Stimulated activated CD4-positive, alpha-beta T cell treated with anti-CD3 and anti-CD28 coated beads, Interleukin-1b, Interleukin-23, amount 100 ng/mL, for 4 hours (primary cell): ENCODE results near the gene SH3GL2.

ENCODE experiments used
- DNase-seq, 2 donors: peaks; one replicate each; pipeline ENCODE4 v3.0.0-alpha.2; 2020; ENCODE audit warnings: low read depth in 2 of 2

The SH3GL2 gene

GRCh38 chr9:17611342-17611741, 32.5 kb downstream of the SH3GL2 start:
- DNase-seq: no peak

GRCh38 chr9:17611917-17612316, 33.1 kb downstream of the SH3GL2 start:
- DNase-seq: no peak

GRCh38 chr9:17613758-17614157, 34.9 kb downstream of the SH3GL2 start:
- no peak for DNase-seq

- no peak for DNase-seq
Observed at GRCh38 chr9:17614250-17614649, 35.4 kb downstream of the SH3GL2 start.

- no peak for DNase-seq
Observed at GRCh38 chr9:17614903-17615302, 36.0 kb downstream of the SH3GL2 start.

GRCh38 chr9:17622141-17622540, 43.3 kb downstream of the SH3GL2 start:
- no peak for DNase-seq

- no peak for DNase-seq
Observed at GRCh38 chr9:17622749-17623148, 43.9 kb downstream of the SH3GL2 start.

GRCh38 chr9:17623965-17624364, 45.1 kb downstream of the SH3GL2 start:
- DNase-seq: no peak

- DNase-seq: no peak
Observed at GRCh38 chr9:17624571-17624970, 45.7 kb downstream of the SH3GL2 start.

GRCh38 chr9:17625644-17626388, 47.0 kb downstream of the SH3GL2 start:
- DNase-seq: no peak

GRCh38 chr9:17627641-17628040, 48.8 kb downstream of the SH3GL2 start:
- no peak for DNase-seq

- no peak for DNase-seq
Observed at GRCh38 chr9:17628624-17629023, 49.8 kb downstream of the SH3GL2 start.

- no peak for DNase-seq
Observed at GRCh38 chr9:17630531-17630949, 51.7 kb downstream of the SH3GL2 start.

GRCh38 chr9:17631396-17631795, 52.5 kb downstream of the SH3GL2 start:
- DNase-seq: no peak

GRCh38 chr9:17632994-17633393, 54.1 kb downstream of the SH3GL2 start:
- no peak for DNase-seq

GRCh38 chr9:17635115-17635890, 56.4 kb downstream of the SH3GL2 start:
- no peak for DNase-seq

- no peak for DNase-seq
Observed at GRCh38 chr9:17636349-17636748, 57.5 kb downstream of the SH3GL2 start.

GRCh38 chr9:17636821-17637220, 58.0 kb downstream of the SH3GL2 start:
- DNase-seq: no peak

GRCh38 chr9:17637229-17637628, 58.4 kb downstream of the SH3GL2 start:
- DNase-seq: no peak

GRCh38 chr9:17648516-17648915, 69.7 kb downstream of the SH3GL2 start:
- no peak for DNase-seq

- DNase-seq: no peak
Observed at GRCh38 chr9:17651725-17652124, 72.9 kb downstream of the SH3GL2 start.

GRCh38 chr9:17653947-17654465, 75.1 kb downstream of the SH3GL2 start:
- DNase-seq: no peak

GRCh38 chr9:17656889-17657288, 78.0 kb downstream of the SH3GL2 start:
- DNase-seq: no peak
